Activated T-cell treated with anti-CD3 and anti-CD28 coated beads for 1 hour (primary cell): ENCODE data around the gene FCGR3B.
A peak's percentile ranks its signal among the peaks of the same experiment; 100 is the strongest.
"Not testable (repeated sequence)": the region's sequence is repeated elsewhere in the genome, so short reads cannot be mapped to it uniquely, and the experiment has no call there.

Source experiments
- DNase-seq: peaks from one replicate; pipeline ENCODE4 v3.0.0-alpha.2; 2020; ENCODE audit warnings: low read depth

Gene FCGR3B

DNA sequence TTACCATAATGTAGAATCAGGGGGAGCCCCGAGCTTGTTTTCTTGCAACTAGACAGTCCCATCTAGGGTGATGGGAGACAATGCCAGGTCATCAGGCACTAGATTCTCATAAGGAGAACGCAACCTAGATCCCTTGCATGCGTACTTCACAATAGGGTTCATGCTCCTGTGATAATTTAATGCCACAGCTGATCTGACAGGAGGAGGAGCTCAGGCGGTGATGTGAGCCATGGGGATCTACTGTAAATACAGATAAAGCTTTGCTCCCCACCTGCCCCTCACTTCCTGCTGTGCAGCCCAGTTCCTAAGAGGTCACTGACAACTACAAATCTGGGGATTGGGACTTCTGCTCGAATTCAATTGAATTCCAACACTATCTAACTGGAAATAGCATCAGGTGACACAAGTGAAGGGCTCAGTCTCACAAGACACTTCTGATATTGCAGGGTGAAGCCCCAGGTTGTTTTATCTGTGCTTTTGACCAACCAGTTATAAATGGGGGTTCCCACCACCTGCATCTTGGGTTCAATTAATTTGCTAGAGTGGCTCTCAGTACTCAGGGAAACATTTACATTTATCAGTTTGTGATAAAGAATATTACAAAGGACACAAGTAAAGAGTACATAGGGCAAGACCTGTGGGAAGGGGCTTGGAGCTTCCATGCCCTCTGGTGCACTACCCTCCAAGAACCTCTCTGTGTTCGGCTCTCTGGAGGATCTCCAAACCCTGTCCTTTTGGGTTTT, 7.4 kb upstream of the FCGR3B start:
- DNase-seq, result not testable (repeated sequence)

DNA sequence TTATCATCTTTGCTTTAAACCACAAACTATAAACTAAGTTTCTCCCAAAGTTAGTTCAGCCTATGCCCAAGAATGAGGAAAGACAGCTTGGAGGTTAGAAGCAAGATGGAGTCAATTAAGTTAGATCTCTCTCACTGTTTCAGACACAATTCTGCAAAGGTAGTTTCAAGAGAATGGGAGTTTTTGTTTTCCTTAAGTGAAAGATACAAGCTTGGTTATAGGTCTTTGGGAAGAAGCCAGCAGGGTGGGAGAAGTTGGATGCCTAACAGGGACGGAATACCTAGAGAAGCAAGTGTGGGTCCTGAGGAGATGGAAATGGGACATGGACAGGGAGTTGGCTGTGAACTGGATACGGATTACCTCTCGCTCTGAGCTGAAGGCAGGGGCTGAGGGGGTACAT, 6.0 kb upstream of the FCGR3B start:
- DNase-seq, result not testable (repeated sequence)

DNA sequence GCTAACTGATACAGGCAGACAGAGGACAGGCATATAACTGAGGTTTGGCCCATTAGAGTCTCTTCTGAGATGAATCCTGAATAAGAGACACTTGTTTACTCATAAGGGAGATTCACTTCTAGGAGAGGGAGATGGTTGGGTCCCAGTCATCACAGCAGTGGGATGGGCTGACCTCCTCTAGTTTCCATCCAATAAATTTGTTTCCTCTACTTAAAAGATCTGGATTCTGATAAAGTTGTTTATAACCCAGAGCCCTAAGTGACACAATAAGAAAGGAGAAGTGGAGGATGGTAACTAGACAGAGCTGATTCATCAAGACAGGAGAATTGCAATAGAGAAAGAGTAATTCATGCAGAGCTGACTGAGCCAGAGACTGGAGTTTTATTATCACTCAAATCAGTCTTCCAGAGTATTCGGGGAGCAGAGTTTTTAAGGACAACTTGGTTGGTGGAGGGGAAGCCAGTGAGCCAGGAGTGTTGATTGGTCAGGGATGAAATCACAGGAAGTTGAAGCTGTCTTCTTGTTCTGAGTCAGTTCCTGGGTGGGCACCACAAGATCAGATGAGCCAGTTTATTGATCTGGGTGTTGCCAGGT, 5.3 kb upstream of the FCGR3B start:
- not testable (repeated sequence) for DNase-seq

DNA sequence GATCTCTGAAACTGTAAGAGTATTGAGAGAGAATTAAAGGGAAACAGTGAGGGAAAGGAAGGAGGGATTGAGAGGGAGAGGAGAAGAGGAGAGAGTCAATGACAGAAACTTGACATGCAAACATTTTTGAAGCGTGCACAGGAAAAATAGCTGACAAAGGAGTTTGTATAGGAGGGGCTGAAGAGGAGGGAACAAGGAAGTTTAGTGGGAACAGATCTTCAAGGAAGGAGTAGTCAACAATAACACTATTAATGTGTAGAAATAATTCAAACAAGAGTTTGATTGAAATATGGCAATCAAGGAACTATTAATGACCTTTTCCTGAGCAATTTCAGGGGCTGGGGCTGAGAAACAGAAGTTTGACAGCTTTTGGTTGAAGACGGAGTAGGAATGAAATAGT, 4.0 kb upstream of the FCGR3B start:
- not testable (repeated sequence) for DNase-seq

DNA sequence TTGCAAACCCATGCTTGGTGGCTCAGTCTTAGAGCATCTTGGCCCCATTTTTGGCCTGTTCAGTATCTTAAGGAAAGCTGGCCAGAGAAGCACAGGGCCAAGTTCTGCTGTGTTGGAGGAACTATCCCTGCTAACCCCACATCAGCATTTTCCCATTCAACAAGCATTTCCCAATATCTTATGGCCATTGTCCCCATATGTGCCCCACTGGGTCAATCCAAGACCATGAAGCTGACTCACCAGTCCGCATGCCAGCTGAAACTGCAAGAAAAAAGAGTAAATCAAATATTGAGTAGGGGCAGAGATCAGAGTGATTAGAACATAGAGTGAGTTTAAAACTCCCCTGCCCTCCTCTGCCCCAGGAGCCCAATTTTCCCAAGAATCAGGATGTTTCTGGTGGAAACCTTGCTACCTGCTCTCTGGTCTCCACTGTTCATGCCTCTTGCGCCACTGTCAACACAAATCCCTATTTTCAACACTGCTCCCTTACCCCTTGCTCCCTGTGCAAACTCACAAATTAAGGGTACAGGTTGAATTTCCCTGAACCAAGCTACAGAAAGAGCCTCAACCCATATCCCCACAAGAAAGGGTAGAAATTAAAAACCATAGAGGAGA, 741 bp downstream of the FCGR3B start:
- not testable (repeated sequence) for DNase-seq

DNA sequence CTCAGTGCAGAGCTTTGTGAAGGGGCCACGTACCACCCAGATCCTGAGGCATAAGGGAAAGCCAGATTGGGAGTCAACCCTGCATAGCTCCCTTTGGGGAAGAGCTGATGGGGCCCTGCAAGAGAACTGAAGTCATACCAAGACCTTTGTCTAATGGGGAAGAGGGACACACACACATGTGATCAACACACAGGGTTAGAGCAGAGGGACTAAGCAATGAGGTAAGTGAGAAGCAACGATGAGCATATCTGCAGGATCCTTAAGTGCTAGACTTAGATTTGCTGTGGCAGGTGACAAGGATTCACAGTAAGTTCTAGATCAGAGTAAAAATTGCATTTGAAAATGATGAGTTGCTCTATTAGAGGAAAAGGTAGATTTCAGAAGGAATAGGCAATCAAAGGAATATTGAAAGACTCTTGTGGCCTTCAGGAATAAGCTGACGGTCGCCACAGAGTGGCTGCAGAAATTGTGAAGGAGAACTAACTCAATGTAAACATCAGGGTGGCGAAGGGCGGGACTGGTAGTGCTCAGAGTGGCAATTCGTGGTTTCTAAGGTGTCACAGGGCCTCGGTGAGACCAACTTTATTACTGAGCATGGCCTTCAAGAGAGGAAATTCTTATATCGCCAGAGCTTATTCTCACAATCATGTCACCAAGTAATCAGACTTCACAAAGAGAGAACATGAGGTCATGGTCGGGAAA, 4.4 kb downstream of the FCGR3B start:
- DNase-seq, result not testable (repeated sequence)

DNA sequence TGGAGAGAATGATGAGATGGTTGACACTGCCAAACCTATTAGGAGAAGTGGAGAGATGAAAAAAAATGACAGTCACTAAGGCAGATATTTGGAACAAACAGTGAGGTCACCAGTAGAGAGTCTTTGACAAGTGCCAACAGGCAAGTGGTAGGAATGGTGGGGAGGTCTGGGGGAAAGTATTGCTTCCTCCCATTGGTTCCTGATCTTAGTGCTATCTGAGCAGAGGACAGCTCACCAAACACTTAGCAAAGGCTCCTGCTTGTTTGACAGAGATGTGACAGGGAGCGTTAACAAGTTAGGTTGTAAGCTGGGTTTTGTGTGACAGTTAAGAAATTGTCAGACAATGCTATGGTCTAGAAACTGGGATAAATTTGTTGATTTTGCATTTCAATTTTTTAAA, 6.4 kb downstream of the FCGR3B start:
- DNase-seq, result not testable (repeated sequence)

DNA sequence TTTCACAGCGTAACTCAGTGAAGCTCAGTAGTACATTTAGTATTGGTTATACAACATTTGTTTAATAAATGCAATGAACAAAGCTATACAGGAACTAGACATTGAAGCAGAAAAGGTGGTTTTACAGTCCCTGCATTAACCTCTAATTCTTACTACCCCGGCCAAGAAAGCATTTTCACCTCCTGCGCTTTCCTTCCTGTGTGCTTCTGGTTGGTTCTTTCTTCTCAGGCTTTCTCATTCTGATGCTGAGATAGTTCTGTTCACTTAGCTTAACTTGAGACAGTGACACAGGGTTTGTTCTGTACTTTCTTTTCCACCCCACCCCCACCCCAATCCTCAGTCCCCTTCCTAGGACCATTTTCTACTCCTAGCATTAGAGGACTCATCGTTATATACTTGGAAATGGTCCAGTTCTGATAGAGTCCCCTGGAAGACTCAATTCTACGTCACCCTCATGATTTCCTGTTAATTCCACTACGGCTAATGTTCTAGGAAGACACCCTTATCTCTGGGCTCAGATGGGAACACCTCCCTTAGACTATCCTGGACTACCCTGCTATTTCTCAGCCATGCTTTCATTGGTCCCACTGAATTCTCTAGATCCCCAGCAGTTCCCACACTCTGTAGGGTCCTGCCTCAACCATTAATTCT, 7.5 kb downstream of the FCGR3B start:
- DNase-seq, result not testable (repeated sequence)

DNA sequence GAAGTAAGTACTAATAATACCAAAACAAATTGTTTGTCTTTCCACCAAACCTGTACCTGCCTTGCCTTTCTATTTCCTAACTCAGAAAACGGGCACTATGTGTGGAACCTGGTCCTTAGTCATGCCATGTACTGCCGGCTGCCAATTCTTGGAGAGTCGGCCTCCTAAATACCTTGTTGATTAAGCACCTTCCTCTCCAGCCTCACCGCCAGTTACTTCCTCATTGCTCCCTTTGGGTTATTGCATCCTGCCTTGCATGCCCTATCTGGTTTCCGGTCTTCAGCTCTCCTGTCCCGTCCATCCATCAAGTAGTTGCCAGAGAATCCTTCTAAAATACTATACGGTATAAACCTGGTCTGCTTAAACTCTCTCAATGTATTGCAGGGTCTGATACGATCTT, 8.9 kb downstream of the FCGR3B start:
- DNase-seq, result not testable (repeated sequence)

DNA sequence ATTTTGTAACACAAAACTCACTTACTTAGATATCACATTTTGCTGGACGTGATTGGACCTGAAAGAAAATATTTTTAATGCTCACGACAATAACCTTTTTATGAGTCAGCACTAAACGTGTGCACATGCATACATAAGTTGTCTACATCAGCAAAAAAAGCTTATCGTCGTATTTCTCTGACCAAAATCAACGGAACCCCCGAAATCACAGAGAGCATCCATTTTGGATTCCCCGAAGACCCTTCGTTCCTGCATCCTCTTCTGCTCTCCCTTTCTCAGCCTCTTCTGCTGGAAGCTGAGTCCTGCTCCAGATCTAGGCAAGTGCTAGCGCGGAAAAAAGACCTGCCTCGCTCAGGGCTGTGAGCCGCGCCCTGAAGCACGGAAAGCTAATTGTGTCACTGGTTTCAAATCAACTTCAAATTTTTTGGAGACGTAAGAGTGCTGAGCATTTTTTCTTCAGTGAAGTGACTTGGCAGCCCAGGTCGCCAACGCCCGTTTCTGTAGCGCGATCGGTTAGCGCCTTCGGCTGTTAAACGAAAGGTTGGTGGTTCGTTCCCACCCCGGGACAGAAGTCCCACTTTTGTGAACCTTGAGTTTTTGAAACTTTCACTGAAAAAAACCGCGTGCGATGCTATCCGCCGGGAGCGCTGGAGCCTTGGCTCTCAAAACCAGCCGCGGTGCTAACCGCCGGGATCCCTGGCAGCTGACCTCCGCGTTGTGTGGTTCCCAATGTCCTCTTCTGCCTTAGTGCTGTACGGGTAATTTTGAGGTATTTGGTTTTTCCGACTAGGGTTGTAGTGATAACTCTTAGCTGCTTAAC, 9.6 kb downstream of the FCGR3B start:
- DNase-seq, result peak; percentile 65

DNA sequence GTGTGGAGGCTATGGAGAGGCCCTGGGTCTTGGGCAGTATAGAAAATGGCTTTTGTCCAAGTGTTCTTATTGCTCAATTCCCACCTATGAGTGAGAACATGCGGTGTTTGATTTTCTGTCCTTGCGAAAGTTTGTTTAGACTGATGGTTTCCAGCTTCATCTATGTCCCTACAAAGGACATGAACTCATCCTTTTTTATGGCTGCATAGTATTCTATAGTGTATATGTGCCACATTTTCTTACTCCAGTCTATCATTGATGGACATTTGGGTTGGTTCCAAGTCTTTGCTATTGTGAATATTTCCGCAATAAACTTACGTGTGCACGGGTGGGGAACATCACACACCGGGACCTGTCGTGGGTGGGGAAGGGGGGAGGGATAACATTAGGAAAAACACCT, 10.6 kb downstream of the FCGR3B start:
- not testable (repeated sequence) for DNase-seq

DNA sequence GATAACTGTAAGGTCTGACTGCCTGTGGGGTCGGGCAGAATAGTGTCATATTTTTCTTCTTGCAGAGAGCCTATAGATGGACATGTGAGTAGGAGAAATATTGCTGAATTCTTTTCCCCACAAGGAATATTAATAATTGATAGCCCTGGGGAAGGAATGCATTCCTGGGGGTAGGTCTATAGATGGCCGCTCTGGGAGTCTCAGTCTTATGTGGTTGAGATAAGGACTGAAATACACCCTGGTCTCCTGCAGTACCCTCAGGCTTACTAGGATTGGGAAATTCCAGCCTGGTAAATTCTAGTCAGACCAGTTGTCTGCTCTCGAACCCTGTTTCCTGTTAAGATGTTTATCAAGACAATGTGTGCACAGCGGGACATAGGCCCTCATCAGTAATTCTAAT, 12.5 kb downstream of the FCGR3B start:
- DNase-seq, result not testable (repeated sequence)

DNA sequence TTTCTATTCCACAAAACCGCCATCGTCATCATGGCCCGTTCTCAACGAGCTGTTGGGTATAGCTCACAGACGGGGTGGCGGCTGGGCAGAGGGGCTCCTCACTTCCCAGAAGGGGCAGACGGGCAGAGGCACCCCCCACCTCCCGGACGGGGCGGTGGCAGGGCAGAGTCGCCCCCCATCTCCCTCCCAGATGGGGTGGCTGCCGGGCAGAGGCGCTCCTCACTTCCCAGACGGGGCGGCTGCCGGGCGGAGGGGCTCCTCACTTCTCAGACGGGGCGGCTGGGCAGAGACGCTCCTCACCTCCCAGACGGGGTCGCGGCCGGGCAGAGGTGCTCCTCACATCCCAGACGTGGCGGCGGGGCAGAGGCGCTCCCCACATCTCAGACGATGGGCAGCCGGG, 14.6 kb downstream of the FCGR3B start:
- not testable (repeated sequence) for DNase-seq

DNA sequence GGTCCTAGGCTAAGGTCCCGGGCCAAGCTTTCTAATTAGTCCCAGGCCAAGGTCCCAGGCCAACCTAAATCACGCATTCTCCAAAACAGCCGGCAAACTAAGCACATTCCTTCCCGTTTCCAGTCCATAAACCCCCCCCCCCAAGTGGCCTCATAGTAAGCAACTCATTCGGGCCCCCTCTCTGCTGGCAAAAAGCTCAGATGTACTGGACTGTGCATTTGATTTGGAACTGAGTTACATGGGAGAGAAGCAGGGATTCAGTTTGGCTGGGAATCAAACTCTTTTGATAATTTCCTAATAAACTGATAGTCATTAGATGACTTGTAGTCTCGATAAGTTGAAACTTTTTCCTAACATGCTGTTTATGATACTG, 17.8 kb downstream of the FCGR3B start:
- DNase-seq, result not testable (repeated sequence)

DNA sequence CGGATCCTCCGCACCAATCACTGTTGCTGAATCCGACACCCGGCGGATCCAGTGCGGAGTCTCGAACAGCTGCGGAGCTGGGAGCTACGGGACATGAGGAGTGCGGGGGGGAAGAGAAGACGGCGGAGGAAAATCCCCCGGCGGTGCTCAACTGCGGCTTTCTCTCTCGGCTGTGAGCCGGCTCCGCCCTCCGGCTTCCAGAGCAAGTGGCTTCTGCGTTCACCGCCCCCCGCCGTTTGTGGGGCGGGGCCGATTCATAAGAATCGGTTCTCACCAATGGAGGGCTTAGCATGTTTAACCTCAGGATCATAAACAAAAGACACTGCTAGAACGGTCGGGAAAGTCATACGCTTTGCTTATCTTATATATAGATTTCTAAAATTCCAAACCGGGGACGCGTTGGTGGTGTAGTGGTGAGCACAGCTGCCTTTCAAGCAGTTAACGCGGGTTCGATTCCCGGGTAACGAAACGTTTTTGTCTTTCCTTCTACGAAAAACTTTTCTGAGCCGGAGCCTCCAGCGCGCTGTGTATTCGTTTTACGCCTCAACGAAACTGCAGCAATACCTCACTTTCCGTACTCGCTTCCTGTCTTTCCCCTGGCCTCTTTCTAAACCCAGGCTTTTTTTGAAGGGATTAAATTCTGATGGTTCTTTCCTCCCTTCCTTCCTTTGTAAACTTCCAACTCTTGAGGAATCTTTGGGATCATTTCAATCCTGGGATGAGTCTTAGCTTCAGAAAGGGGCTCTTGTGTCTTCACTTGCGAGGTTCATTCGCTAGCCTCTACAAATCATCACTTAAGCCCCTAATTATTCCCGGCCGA, 18.4 kb downstream of the FCGR3B start:
- DNase-seq, result peak; percentile 82

DNA sequence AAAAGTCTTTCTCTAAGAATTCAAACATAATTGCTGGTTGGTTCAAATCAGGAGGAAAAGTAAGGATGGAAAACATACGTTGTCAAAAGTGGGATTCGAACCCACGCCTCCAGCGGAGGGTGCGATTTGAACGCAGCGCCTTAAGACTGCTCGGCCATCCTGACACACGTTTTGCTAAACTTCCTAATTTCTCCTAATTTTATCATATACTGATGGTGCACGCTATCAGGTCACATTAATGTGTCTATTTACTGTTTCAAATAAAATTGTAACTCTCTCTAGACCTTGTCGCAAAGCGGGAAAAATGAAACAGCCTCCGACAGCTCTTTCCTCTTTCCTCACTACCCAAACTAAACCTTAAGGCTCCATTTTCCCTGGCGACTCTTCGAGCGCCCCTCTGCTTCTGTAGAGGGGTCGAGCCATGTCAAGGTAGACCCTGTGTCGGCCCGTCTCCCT, 19.1 kb downstream of the FCGR3B start:
- not testable (repeated sequence) for DNase-seq

DNA sequence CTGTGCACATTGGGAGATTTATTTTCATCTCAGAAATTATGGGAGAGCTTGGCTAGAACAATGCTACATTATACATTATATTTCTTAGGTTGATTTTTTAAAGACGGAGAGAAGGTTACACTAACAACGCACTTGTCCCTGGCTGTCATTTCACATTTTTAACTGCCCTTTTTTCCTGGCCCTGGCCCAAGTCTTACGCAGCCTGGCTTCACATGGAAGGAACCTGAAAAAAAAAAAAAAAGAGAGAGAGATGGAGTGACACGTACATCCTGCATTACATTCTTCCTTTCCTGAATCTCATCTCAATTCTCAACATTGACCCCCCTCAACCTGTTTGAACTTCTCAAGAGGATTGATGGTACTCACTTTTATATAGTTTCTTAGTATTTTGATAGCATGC, 20.8 kb downstream of the FCGR3B start:
- DNase-seq, result not testable (repeated sequence)

DNA sequence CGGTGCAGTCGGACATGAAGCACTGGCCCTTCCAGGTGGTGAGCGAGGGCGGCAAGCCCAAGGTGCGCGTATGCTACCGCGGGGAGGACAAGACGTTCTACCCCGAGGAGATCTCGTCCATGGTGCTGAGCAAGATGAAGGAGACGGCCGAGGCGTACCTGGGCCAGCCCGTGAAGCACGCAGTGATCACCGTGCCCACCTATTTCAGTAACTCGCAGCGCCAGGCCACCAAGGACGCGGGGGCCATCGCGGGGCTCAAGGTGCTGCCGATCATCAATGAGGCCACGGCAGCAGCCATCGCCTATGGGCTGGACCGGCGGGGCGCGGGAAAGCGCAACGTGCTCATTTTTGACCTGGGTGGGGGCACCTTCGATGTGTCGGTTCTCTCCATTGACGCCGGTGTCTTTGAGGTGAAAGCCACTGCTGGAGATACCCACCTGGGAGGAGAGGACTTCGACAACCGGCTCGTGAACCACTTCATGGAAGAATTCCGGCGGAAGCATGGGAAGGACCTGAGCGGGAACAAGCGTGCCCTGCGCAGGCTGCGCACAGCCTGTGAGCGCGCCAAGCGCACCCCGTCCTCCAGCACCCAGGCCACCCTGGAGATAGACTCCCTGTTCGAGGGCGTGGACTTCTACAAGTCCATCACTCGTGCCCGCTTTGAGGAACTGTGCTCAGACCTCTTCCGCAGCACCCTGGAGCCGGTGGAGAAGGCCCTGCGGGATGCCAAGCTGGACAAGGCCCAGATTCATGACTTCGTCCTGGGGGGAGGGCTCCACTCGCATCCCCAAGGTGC, 24.2 kb downstream of the FCGR3B start:
- not testable (repeated sequence) for DNase-seq

DNA sequence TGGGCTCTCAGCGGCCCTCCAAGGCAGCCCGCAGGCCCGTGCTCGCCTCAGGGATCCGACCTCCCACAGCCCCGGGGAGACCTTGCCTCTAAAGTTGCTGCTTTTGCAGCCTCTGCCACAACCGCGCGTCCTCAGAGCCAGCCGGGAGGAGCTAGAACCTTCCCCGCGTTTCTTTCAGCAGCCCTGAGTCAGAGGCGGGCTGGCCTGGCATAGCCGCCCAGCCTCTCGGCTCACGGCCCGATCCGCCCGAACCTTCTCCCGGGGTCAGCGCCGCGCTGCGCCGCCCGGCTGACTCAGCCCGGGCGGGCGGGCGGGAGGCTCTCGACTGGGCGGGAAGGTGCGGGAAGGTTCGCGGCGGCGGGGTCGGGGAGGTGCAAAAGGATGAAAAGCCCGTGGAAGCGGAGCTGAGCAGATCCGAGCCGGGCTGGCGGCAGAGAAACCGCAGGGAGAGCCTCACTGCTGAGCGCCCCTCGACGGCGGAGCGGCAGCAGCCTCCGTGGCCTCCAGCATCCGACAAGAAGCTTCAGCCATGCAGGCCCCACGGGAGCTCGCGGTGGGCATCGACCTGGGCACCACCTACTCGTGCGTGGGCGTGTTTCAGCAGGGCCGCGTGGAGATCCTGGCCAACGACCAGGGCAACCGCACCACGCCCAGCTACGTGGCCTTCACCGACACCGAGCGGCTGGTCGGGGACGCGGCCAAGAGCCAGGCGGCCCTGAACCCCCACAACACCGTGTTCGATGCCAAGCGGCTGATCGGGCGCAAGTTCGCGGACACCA, 25.0 kb downstream of the FCGR3B start:
- not testable (repeated sequence) for DNase-seq
